Measurements from ENCODE around the gene RFC3.
"Not testable (repeated sequence)": the region's sequence is repeated elsewhere in the genome, so short reads cannot be mapped to it uniquely, and the experiment has no call there.

Gene RFC3

GRCh38 chr13:33812829-33813228 is 5.1 kb upstream of the RFC3 start:
- DNase-seq (ENCODE audit: low read depth, low spot score), result not testable (repeated sequence)

GRCh38 chr13:33815011-33815550 is 2.9 kb upstream of the RFC3 start:
- DNase-seq (ENCODE audit: low read depth, low spot score), result no peak

- DNase-seq (ENCODE audit: low read depth, low spot score), result no peak
Measured at GRCh38 chr13:33816912-33817311, 1.0 kb upstream of the RFC3 start.

GRCh38 chr13:33817513-33817900 is 442 bp upstream of the RFC3 start:
- DNase-seq (ENCODE audit: low read depth, low spot score), result no peak

- no peak for DNase-seq (ENCODE audit: low read depth, low spot score)
Measured at GRCh38 chr13:33825083-33825482, 7.1 kb downstream of the RFC3 start.

- no peak for DNase-seq (ENCODE audit: low read depth, low spot score)
Measured at GRCh38 chr13:33827139-33827538, 9.2 kb downstream of the RFC3 start.

GRCh38 chr13:33828431-33829129 is 10.6 kb downstream of the RFC3 start:
- DNase-seq (ENCODE audit: low read depth, low spot score), result no peak

- DNase-seq (ENCODE audit: low read depth, low spot score), result no peak
Measured at GRCh38 chr13:33832872-33833271, 14.9 kb downstream of the RFC3 start.

- no peak for DNase-seq (ENCODE audit: low read depth, low spot score)
Measured at GRCh38 chr13:33838647-33839046, 20.7 kb downstream of the RFC3 start.

GRCh38 chr13:33840402-33840801 is 22.5 kb downstream of the RFC3 start:
- no peak for DNase-seq (ENCODE audit: low read depth, low spot score)

- DNase-seq (ENCODE audit: low read depth, low spot score), result no peak
Measured at GRCh38 chr13:33842207-33842606, 24.3 kb downstream of the RFC3 start.

- DNase-seq (ENCODE audit: low read depth, low spot score), result no peak
Measured at GRCh38 chr13:33842986-33843385, 25.0 kb downstream of the RFC3 start.

GRCh38 chr13:33845572-33846302 is 27.8 kb downstream of the RFC3 start:
- no peak for DNase-seq (ENCODE audit: low read depth, low spot score)

- no peak for DNase-seq (ENCODE audit: low read depth, low spot score)
Measured at GRCh38 chr13:33846303-33847062, 28.5 kb downstream of the RFC3 start.

GRCh38 chr13:33849211-33849610 is 31.3 kb downstream of the RFC3 start:
- no peak for DNase-seq (ENCODE audit: low read depth, low spot score)

- no peak for DNase-seq (ENCODE audit: low read depth, low spot score)
Measured at GRCh38 chr13:33855371-33855895, 37.5 kb downstream of the RFC3 start.

- no peak for DNase-seq (ENCODE audit: low read depth, low spot score)
Measured at GRCh38 chr13:33859691-33860303, 41.8 kb downstream of the RFC3 start.

- DNase-seq (ENCODE audit: low read depth, low spot score), result no peak
Measured at GRCh38 chr13:33860526-33860925, 42.6 kb downstream of the RFC3 start.

- no peak for DNase-seq (ENCODE audit: low read depth, low spot score)
Measured at GRCh38 chr13:33862016-33862415, 44.1 kb downstream of the RFC3 start.

GRCh38 chr13:33863188-33863789 is 45.3 kb downstream of the RFC3 start:
- DNase-seq (ENCODE audit: low read depth, low spot score), result no peak

GRCh38 chr13:33865945-33866344 is 48.0 kb downstream of the RFC3 start:
- DNase-seq (ENCODE audit: low read depth, low spot score), result no peak
